ENCODE results near the gene TCF12.
A peak's percentile ranks its signal among the peaks of the same experiment; 100 is the strongest.
"Not testable (repeated sequence)": the region's sequence is repeated elsewhere in the genome, so short reads cannot be mapped to it uniquely, and the experiment has no call there.

The TCF12 gene

DNA sequence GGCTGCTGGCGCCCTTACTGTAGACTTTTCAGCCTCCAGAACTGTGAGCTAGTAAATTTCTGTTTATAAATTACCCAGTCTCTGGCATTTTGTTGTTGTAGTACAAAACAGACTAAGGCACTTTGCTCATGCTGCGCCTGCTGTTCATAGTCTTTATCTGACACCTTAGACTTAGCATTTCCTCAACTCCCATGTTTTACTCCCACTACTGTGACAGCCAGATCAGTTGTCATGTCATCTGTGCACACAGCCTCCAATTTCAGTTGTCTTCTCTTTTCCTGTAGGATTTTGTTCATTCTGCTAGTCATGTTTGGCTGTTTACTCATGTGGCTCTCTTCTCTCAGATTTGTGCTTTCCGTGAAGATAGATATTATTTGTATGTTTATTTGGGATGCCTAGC is 62.0 kb downstream of the TCF12 start:
- no peak for DNase-seq

DNA sequence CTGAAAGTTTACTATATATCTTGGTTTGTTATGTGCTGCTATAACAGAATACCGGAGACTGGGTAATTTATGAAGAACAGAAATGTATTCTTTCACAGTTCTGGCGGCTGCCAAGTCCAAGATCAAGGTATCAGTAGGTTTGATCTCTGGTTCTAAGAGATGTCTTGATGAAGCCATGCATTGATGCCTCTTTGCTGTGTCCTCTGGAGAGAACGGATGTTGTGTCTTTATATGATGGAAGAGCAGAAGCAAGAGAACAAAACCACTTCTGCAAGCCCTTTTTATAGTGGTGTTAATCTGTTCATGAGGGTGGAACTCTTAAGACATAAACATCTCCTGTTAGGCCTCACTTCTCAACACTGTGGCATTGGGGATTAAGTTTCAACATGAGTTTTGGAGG is 62.7 kb downstream of the TCF12 start:
- DNase-seq, result no peak

DNA sequence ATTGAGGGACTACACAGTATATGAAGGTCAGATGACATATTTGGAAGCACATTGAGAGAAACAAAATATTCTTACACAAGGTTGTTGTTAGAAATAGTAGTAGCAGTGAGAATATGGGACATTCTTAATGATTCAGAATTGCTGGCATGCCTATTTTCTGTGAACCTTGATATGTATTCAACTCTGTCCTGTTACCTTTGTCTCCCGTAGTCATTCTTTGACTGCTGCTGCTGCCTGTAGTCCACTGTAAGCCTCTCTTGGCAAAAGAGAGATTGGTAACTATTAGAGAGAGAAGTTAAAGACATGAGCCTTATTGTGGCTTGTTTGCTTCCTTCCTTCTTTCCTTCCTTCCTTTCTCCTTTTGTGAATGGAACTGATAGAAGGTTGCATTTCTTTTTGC is 64.5 kb downstream of the TCF12 start:
- DNase-seq, result peak in 1 of 4 experiments; percentile 27

- peak; percentile 41 to 93 (median 70) for DNase-seq
Observed at GRCh38 chr15:56984681-56985481, 66.4 kb downstream of the TCF12 start.

- DNase-seq, result peak in 2 of 4 experiments; percentile 51 to 54
Observed at GRCh38 chr15:56985856-56986255, 67.4 kb downstream of the TCF12 start.

- DNase-seq, result no peak
Observed at GRCh38 chr15:56987286-56987685, 68.8 kb downstream of the TCF12 start.

DNA sequence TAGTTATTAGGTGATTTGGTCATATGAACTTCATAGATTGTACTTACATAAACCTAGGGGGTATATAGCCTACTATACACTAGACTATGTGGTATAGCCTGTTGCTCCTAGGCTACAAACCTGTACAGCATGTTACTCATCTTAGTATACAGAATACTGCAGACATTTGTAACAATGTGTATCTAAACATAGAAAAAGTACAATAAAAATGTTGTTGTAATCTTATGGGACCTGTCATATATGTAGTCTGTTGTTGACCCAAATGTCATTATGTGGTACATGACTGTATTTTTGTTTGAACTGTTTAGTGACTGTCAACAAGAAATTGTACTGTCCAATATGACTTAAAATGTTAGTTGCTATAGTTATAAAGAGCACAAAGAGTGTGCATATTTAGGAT is 69.8 kb downstream of the TCF12 start:
- DNase-seq, result no peak

DNA sequence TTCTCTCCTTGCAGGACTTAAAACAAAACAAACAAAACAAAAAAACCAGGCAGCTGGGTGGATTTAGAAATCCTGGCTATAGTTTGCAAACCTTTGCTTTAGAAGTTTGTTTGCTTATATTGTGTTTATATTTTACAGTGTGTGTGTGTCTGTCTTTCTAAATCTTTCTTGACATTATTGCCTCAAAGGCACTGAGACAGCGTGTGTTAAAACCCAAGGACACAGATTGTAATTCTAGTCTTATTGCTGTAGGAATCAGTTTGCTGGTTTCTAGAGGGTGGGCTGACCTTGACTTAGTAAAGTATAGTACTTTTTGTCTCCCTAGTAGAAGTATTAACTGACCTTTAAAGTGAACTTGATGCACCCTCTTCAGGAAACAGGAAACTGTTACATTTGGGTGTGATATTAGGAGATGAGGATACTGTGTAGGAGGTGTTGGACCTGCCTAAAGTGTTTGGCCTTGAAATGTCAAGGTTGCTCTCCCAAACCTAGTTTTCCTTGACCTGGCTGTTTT is 71.0 kb downstream of the TCF12 start:
- DNase-seq, result peak in 2 of 4 experiments; percentile 35 to 45

GRCh38 chr15:56991017-56991416 is 72.6 kb downstream of the TCF12 start:
- DNase-seq, result no peak

- peak; percentile 15 to 71 (median 44) for DNase-seq
Observed at GRCh38 chr15:56992725-56993124, 74.3 kb downstream of the TCF12 start.

GRCh38 chr15:56994280-56994679 is 75.8 kb downstream of the TCF12 start:
- DNase-seq, result no peak

GRCh38 chr15:56996093-56996492 is 77.6 kb downstream of the TCF12 start:
- DNase-seq, result no peak

DNA sequence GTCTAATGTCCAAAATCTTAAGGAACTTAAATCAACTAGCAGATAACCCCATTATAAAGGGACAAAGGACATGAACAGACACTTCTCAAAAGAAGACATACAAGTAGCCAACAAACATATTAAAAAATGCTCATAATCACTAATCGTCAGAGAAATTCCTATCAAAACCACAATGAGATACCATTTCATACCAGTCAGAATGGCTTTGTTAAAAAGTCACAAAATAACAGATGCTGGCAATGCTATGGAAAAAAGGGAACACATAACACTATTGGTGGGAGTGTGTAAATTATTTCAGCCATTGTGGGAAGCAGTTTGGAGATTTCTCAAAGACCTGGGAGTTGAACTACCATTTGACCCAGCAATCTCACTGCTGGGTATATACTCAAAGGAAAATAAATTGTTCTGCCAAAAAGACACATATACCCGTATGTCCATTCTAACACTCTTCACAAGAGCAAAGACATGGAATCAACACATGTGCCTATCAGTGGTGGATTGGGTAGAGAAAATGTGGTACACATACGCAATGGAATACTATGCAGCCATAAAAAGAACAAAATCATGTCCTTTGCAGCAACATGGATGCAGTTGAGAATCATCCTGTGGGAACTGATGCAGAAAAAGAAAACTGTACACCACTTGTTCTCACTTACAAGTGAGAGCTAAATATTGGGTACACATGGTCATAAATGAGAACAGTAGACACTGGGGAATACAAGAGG is 78.5 kb downstream of the TCF12 start:
- no peak for DNase-seq

DNA sequence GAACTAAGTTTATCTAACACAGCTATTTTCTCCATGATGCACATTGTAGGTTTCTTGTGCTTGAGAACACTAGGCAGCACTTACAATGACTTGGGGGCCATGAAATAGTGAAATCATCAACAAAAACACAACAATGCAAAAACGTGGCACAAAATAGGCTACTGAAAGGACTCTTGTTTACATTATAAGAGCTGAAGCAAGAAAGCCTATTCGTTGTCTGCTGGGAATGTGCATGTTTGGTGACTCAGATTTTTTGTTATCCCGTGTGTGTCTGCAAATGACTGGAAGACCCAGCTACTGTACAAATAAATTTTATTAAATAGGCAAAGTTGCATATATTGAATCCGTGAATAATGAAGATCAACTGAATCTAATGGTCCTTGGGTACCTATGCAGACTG is 85.0 kb downstream of the TCF12 start:
- DNase-seq, result no peak

GRCh38 chr15:57005244-57005643 is 86.8 kb downstream of the TCF12 start:
- DNase-seq, result no peak

DNA sequence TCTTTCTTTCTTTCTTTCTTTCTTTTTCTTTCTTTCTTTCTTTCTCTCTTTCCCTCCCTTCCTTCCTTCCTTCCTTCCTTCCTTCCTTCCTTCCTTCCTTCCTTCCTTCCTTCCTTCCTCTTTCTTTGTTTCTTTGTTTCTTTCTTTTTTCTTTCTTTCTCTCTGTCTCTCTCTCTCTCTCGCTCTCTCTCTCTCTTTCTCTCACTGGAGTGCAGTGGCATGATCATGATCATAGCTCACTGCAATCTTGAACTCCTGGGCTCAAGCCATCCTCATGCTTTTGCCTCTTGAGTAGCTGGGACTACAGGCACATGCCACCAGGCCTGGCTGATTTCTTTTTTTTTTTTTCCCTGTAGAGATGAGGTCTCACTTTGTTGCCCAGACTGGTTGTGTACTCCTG is 89.4 kb downstream of the TCF12 start:
- not testable (repeated sequence) for DNase-seq

- no peak for DNase-seq
Observed at GRCh38 chr15:57010724-57011123, 92.3 kb downstream of the TCF12 start.

DNA sequence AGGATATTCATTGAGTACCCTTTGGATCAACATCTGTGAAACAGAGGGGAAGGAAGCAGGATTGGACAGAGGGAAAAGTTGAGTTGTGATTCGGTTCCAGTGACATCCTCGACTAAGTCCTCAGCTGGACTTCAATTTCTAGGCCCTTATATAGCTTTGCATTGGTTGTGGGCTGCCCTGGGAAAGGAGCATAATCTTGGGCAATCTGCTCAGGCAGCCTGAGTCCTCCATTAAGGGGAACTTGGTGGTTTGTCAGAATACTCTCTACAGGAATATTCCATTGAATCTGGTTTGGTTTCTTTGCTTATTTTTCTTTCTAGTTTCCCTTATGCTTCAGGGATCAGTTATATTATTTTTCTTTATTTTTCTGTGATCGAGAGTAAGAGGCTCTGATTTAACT is 94.1 kb downstream of the TCF12 start:
- DNase-seq, result peak; percentile 56 to 72 (median 68)

DNA sequence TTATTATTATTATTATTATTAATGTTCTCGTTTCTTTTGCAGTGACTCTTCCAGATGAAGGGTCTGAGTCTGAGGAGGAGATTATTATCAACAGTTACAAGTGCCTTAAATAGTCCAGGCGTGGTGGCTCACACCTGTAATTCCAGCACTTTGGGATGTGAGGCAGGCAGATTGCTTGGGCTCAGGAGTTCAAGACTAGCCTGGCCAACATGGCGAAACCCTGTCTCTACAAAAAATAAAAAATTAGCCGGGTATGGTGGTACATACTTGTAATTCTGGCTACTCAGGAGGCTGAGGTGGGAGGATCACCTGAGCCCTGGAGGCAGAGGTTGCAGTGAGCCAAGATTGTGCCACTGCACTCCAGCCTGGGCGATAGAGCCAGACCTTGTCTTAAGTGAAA is 96.5 kb downstream of the TCF12 start:
- DNase-seq, result not testable (repeated sequence)

- DNase-seq, result no peak
Observed at GRCh38 chr15:57015360-57015759, 96.9 kb downstream of the TCF12 start.

DNA sequence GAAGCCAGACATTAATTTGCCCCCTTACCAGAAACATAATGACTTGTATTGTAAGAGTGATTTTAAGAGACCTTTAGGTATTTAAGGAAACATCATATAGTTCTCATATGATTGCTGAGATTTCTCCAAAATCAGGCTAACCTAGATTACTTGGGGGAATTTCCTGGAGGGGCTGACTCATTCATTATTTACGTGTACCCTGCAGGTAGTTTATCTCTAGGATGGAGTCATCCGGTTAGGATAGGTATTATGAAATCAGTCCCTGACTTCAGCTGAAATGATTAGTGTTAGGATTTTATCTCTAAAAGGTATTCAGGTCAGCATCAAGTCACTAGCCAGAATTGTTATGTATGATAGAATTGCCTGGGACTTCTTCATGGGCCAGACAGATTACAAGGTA is 97.5 kb downstream of the TCF12 start:
- DNase-seq, result no peak

- peak; percentile 19 to 48 (median 30) for DNase-seq
Observed at GRCh38 chr15:57017024-57017423, 98.6 kb downstream of the TCF12 start.

GRCh38 chr15:57018151-57018550 is 99.7 kb downstream of the TCF12 start:
- peak in 1 of 4 experiments; percentile 6 for DNase-seq

Measured in suppressor macrophage (primary cell).